SU-DHL-6 (cell line): ENCODE measurements around the gene KLHDC7B.

Source experiments
- H2AFZ ChIP-seq: fragments of 200-600 bp; sonication (generic); 2 replicates; pipeline ENCODE4 v1.6.1; 2014; ENCODE audit warnings: low read depth, mild to moderate bottlenecking, moderate library complexity, mixed read lengths, antibody characterized with exemption, low read length; ENCODE audit not compliant: severe bottlenecking
- H3F3A ChIP-seq: fragments of 200-600 bp; shearing (Covaris generic); 2 replicates; pipeline ENCODE4 v1.6.0; 2016; ENCODE audit warnings: antibody characterized with exemption, mild to moderate bottlenecking; ENCODE audit not compliant: insufficient read depth
- H3K27ac ChIP-seq: fragments of 200-600 bp; sonication (generic); 2 replicates; pipeline ENCODE4 v1.5.1; 2016; ENCODE audit warnings: low read depth, mild to moderate bottlenecking, low read length, moderate library complexity, mixed read lengths
- H3K27me3 ChIP-seq: fragments of 200-600 bp; sonication (generic), shearing (Covaris generic); 2 replicates; pipeline ENCODE4 v1.6.0; 2014; ENCODE audit warnings: mild to moderate bottlenecking, low read length
- H3K36me3 ChIP-seq: fragments of 200-600 bp; sonication (generic); 2 replicates; pipeline ENCODE4 v1.6.1; 2014; ENCODE audit warnings: mild to moderate bottlenecking, low read length, mixed read lengths
- H3K4me2 ChIP-seq: fragments of 300-600, 200-600 bp; shearing (Covaris generic), sonication (generic); 2 replicates; pipeline ENCODE4 v1.6.0; 2014; ENCODE audit warnings: low read length, low read depth, mild to moderate bottlenecking; ENCODE audit not compliant: poor library complexity, severe bottlenecking
- H3K4me3 ChIP-seq: fragments of 200-600 bp; sonication (generic); 2 replicates; pipeline ENCODE4 v1.5.1; 2014; ENCODE audit warnings: antibody characterized with exemption, low read length, mild to moderate bottlenecking, mixed read lengths; ENCODE audit not compliant: insufficient read depth, poor library complexity, severe bottlenecking
- H3K79me2 ChIP-seq: fragments of 200-600 bp; sonication (generic); 2 replicates; pipeline ENCODE4 v1.6.1; 2014; ENCODE audit warnings: mild to moderate bottlenecking, low read length, moderate library complexity; ENCODE audit not compliant: insufficient read depth
- H3K9ac ChIP-seq: fragments of 200-600 bp; sonication (generic); 2 replicates; pipeline ENCODE4 v1.7.0; 2014; ENCODE audit warnings: mild to moderate bottlenecking, low read length
- H3K9me2 ChIP-seq: fragments of 200-600 bp; sonication (generic); replicated peaks from 2 replicates; pipeline ENCODE4 v1.6.1; 2014; ENCODE audit warnings: low read length; ENCODE audit not compliant: insufficient read depth
- H3K9me3 ChIP-seq: fragments of 200-600 bp; sonication (generic); 2 replicates; pipeline ENCODE4 v1.6.1; 2014; ENCODE audit warnings: low read length, mixed read lengths; ENCODE audit not compliant: insufficient read depth
- H4K20me1 ChIP-seq: fragments of 200-600 bp; sonication (generic); 2 replicates; pipeline ENCODE4 v1.6.1; 2014; ENCODE audit warnings: low read depth, mild to moderate bottlenecking, antibody characterized with exemption, low read length, moderate library complexity, mixed read lengths
- CTCF ChIP-seq: fragments of 200-600 bp; sonication (generic); IDR thresholded peaks from one replicate; pipeline ENCODE4 v1.5.1; 2017; ENCODE audit warnings: antibody characterized with exemption, mild to moderate bottlenecking, low read length, moderate library complexity; ENCODE audit not compliant: insufficient read depth, poor library complexity, severe bottlenecking
- EZH2phosphoT487 ChIP-seq: fragments of 200-600 bp; sonication (generic), shearing (Covaris generic); conservative IDR thresholded peaks from 2 replicates; pipeline ENCODE4 v1.6.1; 2018; ENCODE audit warnings: mild to moderate bottlenecking, antibody characterized with exemption, low read length, moderate library complexity, mixed read lengths

Gene KLHDC7B

GRCh38 chr22:50529416-50529896, 16.2 kb upstream of the KLHDC7B start:
- no peak for TF ChIP-seq EZH2phosphoT487
- TF ChIP-seq CTCF: no peak
- H3K27me3 ChIP-seq: no peaks in the 10 kb centered on the region
- H3K9ac ChIP-seq: no peak overlapping the region
- H3K27ac ChIP-seq: no peak overlapping the region
- no peaks in the 10 kb centered on the region for H4K20me1 ChIP-seq
- no peaks in the 10 kb centered on the region for H3K36me3 ChIP-seq
- peaks cover 5% of the 10 kb centered on the region; the same call in 1 of the 2 replicates for H3K79me2 ChIP-seq
- no peak overlapping the region for H3K4me3 ChIP-seq
- peaks cover 17% of the 10 kb centered on the region; the same call in 1 of the 2 replicates for H3F3A ChIP-seq
- no peaks in the 10 kb centered on the region for H3K9me2 ChIP-seq
- no peak overlapping the region for H2AFZ ChIP-seq
- no peaks in the 10 kb centered on the region for H3K9me3 ChIP-seq
- H3K4me2 ChIP-seq: no peak overlapping the region

- Histone ChIP-seq H2AFZ (peak within 1 kb of the TSS; percentile 24), H3K79me2 (peaks cover under 1% of the 10 kb centered on the region; the same call in 1 of the 2 replicates), H3K27ac (peak within 1 kb of the TSS; percentile 38), H3K9me3 (no peaks in the 10 kb centered on the region), H3F3A (peaks cover 17% of the 10 kb centered on the region), H3K4me2 (peak within 1 kb of the TSS; percentile 61), H3K9me2 (no peaks in the 10 kb centered on the region), H3K9ac (peak within 1 kb of the TSS; percentile 62), H3K36me3 (no peaks in the 10 kb centered on the region), H3K4me3 (peak within 1 kb of the TSS; percentile 51), H4K20me1 (no peaks in the 10 kb centered on the region), H3K27me3 (no peaks in the 10 kb centered on the region)
- TF ChIP-seq CTCF: no peak
- TF ChIP-seq EZH2phosphoT487: no peak
These were observed 15.7 kb upstream of the KLHDC7B start, which contains the start of gene TYMP for GRCh38 chr22:50529897-50530579. TYMP (minus strand) TSS chr22:50530012; CDS start chr22:50529709, 303 bp downstream.

GRCh38 chr22:50530580-50530876, 15.2 kb upstream of the KLHDC7B start:
- no peaks in the 10 kb centered on the region for H4K20me1 ChIP-seq
- no peaks in the 10 kb centered on the region for H3K36me3 ChIP-seq
- peaks cover 21% of the 10 kb centered on the region for H3F3A ChIP-seq
- no peaks in the 10 kb centered on the region for H3K79me2 ChIP-seq
- H3K9me2 ChIP-seq: no peaks in the 10 kb centered on the region
- H2AFZ ChIP-seq: peak overlapping the region; percentile 24
- no peaks in the 10 kb centered on the region for H3K27me3 ChIP-seq
- H3K9me3 ChIP-seq: no peaks in the 10 kb centered on the region
- TF ChIP-seq CTCF (no peak), EZH2phosphoT487 (no peak)
- peak overlapping the region; percentile 51 for H3K4me3 ChIP-seq
- H3K27ac ChIP-seq: peak overlapping the region; percentile 38
- peak overlapping the region; percentile 62 for H3K9ac ChIP-seq
- peak overlapping the region; percentile 61 for H3K4me2 ChIP-seq
